ENCODE results near the gene TNFSF10.

TNFSF10 gene

DNA sequence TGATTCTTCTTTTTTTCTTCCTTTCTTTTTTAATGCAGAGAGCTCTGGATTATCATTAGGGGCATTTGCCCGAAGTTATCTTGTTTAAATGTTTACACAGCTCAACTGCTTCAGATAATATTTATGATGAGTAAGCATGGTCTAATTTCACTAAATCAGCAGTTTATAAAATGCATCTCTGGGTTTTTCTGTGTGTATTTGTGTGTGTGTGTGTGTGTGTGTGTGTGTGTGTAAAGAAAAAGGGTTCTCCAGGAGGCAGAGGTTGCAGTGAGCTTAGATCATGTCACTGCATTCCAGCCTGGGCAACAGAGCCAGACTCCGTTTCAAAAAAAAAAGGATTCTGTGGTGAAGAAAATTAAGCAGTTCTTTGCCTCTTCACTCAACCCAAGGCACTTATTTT is 25.9 kb upstream of the TNFSF10 start:
- peaks cover 9% of the 10 kb centered on the region for H3K4me1 Mint-ChIP-seq
- no peak overlapping the region for H3K4me3 Mint-ChIP-seq
- H3K9me3 Mint-ChIP-seq = no peaks in the 10 kb centered on the region
- H3K27ac Mint-ChIP-seq = no peak overlapping the region
- no peak for DNase-seq
- H3K36me3 Mint-ChIP-seq (ENCODE audit: low read depth) = no peaks in the 10 kb centered on the region
- H3K27me3 Mint-ChIP-seq (ENCODE audit: low read depth, poor library complexity) = no peaks in the 10 kb centered on the region
- TF ChIP-seq, protein P1, sequence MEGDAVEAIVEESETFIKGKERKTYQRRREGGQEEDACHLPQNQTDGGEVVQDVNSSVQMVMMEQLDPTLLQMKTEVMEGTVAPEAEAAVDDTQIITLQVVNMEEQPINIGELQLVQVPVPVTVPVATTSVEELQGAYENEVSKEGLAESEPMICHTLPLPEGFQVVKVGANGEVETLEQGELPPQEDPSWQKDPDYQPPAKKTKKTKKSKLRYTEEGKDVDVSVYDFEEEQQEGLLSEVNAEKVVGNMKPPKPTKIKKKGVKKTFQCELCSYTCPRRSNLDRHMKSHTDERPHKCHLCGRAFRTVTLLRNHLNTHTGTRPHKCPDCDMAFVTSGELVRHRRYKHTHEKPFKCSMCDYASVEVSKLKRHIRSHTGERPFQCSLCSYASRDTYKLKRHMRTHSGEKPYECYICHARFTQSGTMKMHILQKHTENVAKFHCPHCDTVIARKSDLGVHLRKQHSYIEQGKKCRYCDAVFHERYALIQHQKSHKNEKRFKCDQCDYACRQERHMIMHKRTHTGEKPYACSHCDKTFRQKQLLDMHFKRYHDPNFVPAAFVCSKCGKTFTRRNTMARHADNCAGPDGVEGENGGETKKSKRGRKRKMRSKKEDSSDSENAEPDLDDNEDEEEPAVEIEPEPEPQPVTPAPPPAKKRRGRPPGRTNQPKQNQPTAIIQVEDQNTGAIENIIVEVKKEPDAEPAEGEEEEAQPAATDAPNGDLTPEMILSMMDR (IDR thresholded peaks at IDR 0.05) = no peak

DNA sequence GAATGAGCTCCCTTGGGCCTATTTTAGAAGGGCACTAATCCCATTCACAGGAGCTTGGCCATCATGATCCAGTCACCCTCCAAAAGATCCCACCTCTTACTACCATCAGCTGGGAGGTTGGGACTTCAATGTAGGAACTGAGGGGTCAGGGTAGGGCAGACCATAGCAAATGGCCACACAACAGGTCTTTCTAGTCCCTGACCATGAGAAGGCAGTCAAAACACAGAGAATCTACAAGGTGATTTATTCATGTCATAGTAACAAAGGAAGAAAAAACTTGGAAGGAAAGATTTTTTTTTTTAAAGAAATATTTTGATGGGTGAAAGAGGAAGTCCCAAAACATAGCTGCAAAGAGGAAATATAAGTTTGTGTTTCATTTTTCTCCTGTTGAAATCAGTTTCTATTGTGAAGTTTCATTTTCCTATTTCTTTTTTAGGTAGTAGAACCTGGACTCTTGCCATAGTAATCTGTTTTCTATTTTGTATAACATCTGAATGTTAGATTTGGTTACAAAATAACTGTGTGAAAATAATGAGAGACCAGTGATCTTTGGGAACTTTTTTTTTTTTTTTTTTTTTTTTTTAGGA is 23.5 kb upstream of the TNFSF10 start:
- H3K36me3 Mint-ChIP-seq (ENCODE audit: low read depth) = no peaks in the 10 kb centered on the region
- no peak overlapping the region for H3K27ac Mint-ChIP-seq
- H3K27me3 Mint-ChIP-seq (ENCODE audit: low read depth, poor library complexity) = no peaks in the 10 kb centered on the region
- no peak overlapping the region for H3K4me3 Mint-ChIP-seq
- TF ChIP-seq, protein P1 (IDR thresholded peaks at IDR 0.05) = no peak
- DNase-seq = no peak
- no peaks in the 10 kb centered on the region for H3K9me3 Mint-ChIP-seq
- peaks cover 9% of the 10 kb centered on the region for H3K4me1 Mint-ChIP-seq

DNA sequence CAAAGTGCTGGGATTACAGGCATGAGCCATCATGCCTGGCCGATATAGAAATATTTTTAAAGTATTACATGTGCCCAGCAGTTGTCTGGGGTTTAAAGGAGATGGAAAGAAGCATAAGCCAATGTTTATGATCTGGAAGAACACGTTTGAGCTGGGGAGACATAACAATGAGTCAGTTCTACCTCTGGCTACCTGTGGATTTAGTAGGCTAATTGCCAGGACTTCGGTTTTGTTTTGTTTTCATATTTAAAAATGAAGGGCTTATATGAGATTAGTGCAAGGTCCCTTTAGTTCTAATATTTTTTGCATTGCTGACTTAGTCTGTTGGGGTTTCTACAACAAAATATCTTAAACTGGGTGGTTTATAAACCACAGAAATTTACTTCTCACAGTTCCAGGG is 22.9 kb upstream of the TNFSF10 start:
- Mint-ChIP-seq H3K27ac (no peak overlapping the region), H3K4me1 (peaks cover 7% of the 10 kb centered on the region), H3K9me3 (no peaks in the 10 kb centered on the region), H3K27me3 (ENCODE audit: low read depth, poor library complexity) (no peaks in the 10 kb centered on the region), H3K4me3 (no peak overlapping the region), H3K36me3 (ENCODE audit: low read depth) (no peaks in the 10 kb centered on the region)
- TF ChIP-seq, protein P1 (IDR thresholded peaks at IDR 0.05) = no peak
- no peak for DNase-seq

DNA sequence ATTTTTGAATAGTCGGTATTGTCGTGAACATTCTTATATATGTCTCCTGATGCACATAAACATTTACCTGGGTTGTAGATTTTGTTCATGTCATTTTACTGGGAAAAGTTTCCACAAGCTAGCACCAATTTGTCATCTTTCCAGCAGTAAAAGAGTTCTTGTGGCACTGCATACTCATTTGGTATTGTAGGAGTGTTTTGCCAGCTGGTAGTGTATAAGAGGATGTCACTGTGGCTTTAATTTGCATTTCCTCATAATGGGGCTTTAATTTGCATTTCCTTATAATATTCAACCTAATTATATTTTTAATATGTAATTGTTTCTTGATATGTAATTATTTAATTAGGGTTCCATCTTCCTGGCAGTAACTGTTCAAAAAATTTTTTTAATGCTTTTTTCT is 21.2 kb upstream of the TNFSF10 start:
- H3K36me3 Mint-ChIP-seq (ENCODE audit: low read depth) = no peaks in the 10 kb centered on the region
- TF ChIP-seq, protein P1 (IDR thresholded peaks at IDR 0.05) = no peak

DNA sequence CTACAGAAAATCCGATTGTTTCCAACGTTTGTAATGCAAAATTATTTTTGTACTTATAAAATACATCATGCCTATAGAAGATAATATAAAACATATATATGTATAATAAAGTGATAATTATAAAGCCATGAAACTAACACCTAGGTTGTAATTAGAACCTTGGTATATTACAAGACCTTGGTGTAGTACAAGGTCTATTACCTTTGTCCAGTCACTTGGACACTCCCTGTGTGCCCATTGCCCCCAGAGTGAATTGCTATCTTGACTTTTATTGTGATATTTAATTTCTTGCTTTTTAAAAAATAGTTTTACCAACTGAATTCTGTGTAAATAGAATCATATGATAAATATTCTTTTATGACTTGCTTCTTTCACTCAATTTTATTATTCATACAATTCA is 20.7 kb upstream of the TNFSF10 start:
- DNase-seq = no peak
- Mint-ChIP-seq H3K27me3 (ENCODE audit: low read depth, poor library complexity) (no peaks in the 10 kb centered on the region), H3K36me3 (ENCODE audit: low read depth) (no peaks in the 10 kb centered on the region), H3K4me1 (no peaks in the 10 kb centered on the region), H3K9me3 (peaks cover 6% of the 10 kb centered on the region), H3K4me3 (no peak overlapping the region), H3K27ac (no peak overlapping the region)
- TF ChIP-seq, protein P1 (IDR thresholded peaks at IDR 0.05) = no peak

More for the DNA sequence above, 21.2 kb upstream of the TNFSF10 start:
- no peak for DNase-seq
- H3K27ac Mint-ChIP-seq = no peak overlapping the region
- no peaks in the 10 kb centered on the region for H3K4me1 Mint-ChIP-seq
- H3K9me3 Mint-ChIP-seq = peaks cover under 1% of the 10 kb centered on the region
- H3K27me3 Mint-ChIP-seq (ENCODE audit: low read depth, poor library complexity) = no peaks in the 10 kb centered on the region
- H3K4me3 Mint-ChIP-seq = no peak overlapping the region

DNA sequence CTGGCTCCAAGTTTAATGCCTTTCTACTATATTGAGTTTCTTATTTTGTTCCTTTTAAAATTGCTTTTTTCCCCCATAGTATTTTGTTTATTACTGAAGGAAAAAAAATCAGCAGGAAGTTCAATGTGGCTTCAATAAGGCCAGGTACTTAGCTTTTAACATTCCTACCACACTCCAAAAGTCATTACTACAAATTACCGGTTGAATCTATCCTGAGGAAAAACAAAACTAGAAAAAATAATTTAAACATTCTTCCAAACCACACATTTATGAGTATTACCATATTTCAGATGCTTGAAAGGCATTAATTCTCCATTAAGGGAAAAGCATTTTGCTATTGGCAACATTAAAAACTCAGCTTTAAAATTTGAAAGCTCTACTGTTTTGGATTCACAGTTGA is 20.2 kb upstream of the TNFSF10 start:
- H3K4me3 Mint-ChIP-seq = no peak overlapping the region
- no peak overlapping the region for H3K27ac Mint-ChIP-seq
- TF ChIP-seq, protein P1 (IDR thresholded peaks at IDR 0.05) = no peak
- no peaks in the 10 kb centered on the region for H3K4me1 Mint-ChIP-seq
- DNase-seq = no peak
- H3K9me3 Mint-ChIP-seq = peaks cover 10% of the 10 kb centered on the region
- no peaks in the 10 kb centered on the region for H3K27me3 Mint-ChIP-seq (ENCODE audit: low read depth, poor library complexity)
- no peaks in the 10 kb centered on the region for H3K36me3 Mint-ChIP-seq (ENCODE audit: low read depth)
